Activated CD4-positive, alpha-beta T cell treated with anti-CD3 and anti-CD28 coated beads, Interleukin-2, amount 50 U/mL, for 16 hours (primary cell): ENCODE data around the gene GARIN5B.
"Not testable (repeated sequence)": the region's sequence is repeated elsewhere in the genome, so short reads cannot be mapped to it uniquely, and the experiment has no call there.

Experiments
- DNase-seq: peaks from one replicate; pipeline ENCODE4 v3.0.0-alpha.2; 2020

The GARIN5B gene

GRCh38 chr19:55362990-55363716 is at the start of gene GARIN5B:
Gene GARIN5B, minus strand, starts transcription at chr19:55363260. Its CDS starts 194 bp downstream, at chr19:55363066.
- no peak for DNase-seq

- no peak for DNase-seq
Measured at GRCh38 chr19:55410168-55410567, 47.1 kb upstream of the GARIN5B start.

GRCh38 chr19:55409179-55409578 is 46.1 kb upstream of the GARIN5B start:
- not testable (repeated sequence) for DNase-seq

- DNase-seq, result no peak
Measured at GRCh38 chr19:55408533-55408872, 45.4 kb upstream of the GARIN5B start.

GRCh38 chr19:55407800-55408532 is 44.9 kb upstream of the GARIN5B start:
- peak; percentile 99 for DNase-seq

GRCh38 chr19:55407550-55407799 is 44.4 kb upstream of the GARIN5B start, which contains the start of gene UBE2S:
Gene UBE2S, minus strand, starts transcription at chr19:55407788. Its CDS starts 199 bp downstream, at chr19:55407589.
- not testable (repeated sequence) for DNase-seq

GRCh38 chr19:55406826-55407549 is 43.9 kb upstream of the GARIN5B start:
- DNase-seq, result no peak

GRCh38 chr19:55406091-55406825 is 43.2 kb upstream of the GARIN5B start:
- no peak for DNase-seq

GRCh38 chr19:55405638-55406037 is 42.6 kb upstream of the GARIN5B start:
- DNase-seq, result no peak

GRCh38 chr19:55402509-55402908 is 39.4 kb upstream of the GARIN5B start:
- DNase-seq, result no peak

GRCh38 chr19:55401390-55401789 is 38.3 kb upstream of the GARIN5B start:
- not testable (repeated sequence) for DNase-seq

GRCh38 chr19:55400281-55401087 is 37.4 kb upstream of the GARIN5B start:
- DNase-seq, result no peak

- DNase-seq, result peak; percentile 60
Measured at GRCh38 chr19:55398200-55398925, 35.3 kb upstream of the GARIN5B start.

GRCh38 chr19:55392820-55393761 is 30.0 kb upstream of the GARIN5B start:
- DNase-seq, result no peak

GRCh38 chr19:55391702-55392615 is 28.9 kb upstream of the GARIN5B start:
- DNase-seq, result no peak

- no peak for DNase-seq
Measured at GRCh38 chr19:55391191-55391670, 28.2 kb upstream of the GARIN5B start.

GRCh38 chr19:55390461-55390880 is 27.4 kb upstream of the GARIN5B start:
- no peak for DNase-seq

GRCh38 chr19:55389386-55390317 is 26.6 kb upstream of the GARIN5B start:
- no peak for DNase-seq
